ENCODE measurements around the gene MTURN.

Gene MTURN

DNA sequence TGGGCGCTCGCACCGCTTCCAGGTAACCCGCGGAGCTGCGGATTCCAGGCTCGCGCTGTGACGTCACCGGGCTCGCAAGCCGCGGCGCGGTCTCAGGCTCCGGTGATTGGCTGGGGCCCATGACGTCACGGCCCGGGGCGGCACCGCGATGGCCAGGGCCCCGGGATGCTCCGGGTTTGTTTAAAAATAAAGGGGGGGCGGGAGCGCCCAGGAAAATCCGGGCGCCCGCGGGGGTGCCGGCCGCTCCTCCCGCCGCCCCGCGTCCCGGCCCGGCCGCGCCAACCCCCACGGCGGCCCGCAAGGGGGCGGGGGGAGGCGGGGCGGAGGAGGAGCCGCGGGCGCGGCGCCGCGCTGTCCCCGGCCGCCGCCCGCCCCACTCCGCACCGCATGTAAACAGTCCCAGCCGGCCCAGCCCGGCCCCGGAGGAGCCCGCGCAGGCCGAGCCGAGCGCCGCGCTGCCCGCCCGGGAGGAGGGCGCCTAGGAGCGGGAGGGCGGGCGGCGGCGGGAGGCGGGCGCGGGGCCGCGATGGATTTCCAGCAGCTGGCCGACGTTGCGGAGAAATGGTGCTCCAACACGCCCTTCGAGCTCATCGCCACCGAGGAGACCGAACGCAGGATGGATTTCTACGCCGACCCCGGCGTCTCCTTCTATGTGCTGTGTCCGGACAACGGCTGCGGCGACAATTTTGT, at the start of gene MTURN:
MTURN (plus strand) TSS at position 376 of the 690 bp plus-strand sequence; CDS start at position 527, 151 bp downstream.
- TF ChIP-seq, protein P1, sequence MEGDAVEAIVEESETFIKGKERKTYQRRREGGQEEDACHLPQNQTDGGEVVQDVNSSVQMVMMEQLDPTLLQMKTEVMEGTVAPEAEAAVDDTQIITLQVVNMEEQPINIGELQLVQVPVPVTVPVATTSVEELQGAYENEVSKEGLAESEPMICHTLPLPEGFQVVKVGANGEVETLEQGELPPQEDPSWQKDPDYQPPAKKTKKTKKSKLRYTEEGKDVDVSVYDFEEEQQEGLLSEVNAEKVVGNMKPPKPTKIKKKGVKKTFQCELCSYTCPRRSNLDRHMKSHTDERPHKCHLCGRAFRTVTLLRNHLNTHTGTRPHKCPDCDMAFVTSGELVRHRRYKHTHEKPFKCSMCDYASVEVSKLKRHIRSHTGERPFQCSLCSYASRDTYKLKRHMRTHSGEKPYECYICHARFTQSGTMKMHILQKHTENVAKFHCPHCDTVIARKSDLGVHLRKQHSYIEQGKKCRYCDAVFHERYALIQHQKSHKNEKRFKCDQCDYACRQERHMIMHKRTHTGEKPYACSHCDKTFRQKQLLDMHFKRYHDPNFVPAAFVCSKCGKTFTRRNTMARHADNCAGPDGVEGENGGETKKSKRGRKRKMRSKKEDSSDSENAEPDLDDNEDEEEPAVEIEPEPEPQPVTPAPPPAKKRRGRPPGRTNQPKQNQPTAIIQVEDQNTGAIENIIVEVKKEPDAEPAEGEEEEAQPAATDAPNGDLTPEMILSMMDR (IDR thresholded peaks at IDR 0.05; ENCODE audit: low read depth, low read length, missing control alignments) = no peak
- H3K4me3 ChIP-seq (ENCODE audit: low read depth, low read length) = peak within 1 kb of the TSS; percentile 70
- no peak for DNase-seq (ENCODE audit: low read depth)

DNA sequence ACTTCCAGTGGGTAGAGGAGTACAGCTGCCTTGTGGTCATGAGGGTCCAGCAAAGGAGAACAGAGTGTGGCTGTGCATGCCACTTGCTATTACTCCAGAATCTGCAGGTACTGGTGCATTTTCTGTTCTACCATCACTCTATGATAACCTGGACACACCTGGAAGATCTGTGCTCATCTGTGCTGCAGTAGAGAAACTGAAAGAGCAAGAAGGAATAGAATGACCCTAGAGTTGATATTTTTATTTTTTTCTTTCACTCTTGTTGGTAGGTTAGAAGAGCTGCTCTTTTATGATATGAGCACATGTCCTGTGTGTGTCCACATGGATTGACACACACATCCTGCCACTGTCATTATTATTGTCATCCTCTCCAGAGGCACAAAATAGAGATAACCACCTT, 48.3 kb upstream of the MTURN start:
- TF ChIP-seq, protein P1 (IDR thresholded peaks at IDR 0.05; ENCODE audit: low read depth, low read length, missing control alignments) = no peak
- H3K4me3 ChIP-seq (ENCODE audit: low read depth, low read length) = no peak overlapping the region
- DNase-seq (ENCODE audit: low read depth) = no peak

DNA sequence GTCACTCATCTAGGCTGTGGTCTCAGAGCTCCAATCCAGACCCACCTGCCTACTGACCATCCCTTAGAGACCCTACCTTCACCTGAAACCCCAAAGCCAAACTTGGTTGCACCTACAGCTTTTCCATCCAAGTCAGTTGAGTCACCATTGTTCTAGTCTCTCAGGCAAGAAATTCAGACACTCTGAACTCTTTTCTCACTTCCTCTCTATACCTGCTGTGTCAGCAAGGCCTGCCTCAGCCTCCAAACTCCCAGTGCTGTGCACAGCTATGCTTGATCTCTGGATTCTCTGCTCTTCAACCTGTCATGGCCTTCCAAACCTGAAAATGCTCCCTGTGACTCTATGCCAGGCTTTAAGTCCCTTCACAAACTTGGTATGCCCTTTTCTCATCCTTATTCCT, 47.4 kb upstream of the MTURN start:
- H3K4me3 ChIP-seq (ENCODE audit: low read depth, low read length) = no peak overlapping the region
- DNase-seq (ENCODE audit: low read depth) = no peak
- TF ChIP-seq, protein P1 (IDR thresholded peaks at IDR 0.05; ENCODE audit: low read depth, low read length, missing control alignments) = no peak

DNA sequence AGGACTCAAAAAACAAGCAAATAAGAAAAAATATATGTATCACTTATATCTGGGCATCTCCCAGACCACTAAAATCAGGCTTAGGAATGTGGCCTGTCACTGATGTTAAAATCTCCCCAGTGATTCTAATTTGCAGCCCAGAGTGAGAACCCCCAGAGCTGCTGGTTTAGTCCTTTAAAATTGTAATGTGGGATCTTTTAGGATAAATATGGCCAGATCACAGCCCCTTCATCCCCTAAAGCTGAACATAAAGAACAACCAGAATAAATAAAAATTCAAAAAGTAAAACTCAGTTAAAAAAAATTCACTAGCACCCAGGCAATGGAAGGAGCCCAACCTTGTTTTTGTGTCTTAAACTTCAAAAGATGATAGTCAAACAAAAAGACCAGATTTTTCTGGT, 46.4 kb upstream of the MTURN start:
- TF ChIP-seq, protein P1 (IDR thresholded peaks at IDR 0.05; ENCODE audit: low read depth, low read length, missing control alignments) = no peak
- no peak overlapping the region for H3K4me3 ChIP-seq (ENCODE audit: low read depth, low read length)
- DNase-seq (ENCODE audit: low read depth) = no peak

DNA sequence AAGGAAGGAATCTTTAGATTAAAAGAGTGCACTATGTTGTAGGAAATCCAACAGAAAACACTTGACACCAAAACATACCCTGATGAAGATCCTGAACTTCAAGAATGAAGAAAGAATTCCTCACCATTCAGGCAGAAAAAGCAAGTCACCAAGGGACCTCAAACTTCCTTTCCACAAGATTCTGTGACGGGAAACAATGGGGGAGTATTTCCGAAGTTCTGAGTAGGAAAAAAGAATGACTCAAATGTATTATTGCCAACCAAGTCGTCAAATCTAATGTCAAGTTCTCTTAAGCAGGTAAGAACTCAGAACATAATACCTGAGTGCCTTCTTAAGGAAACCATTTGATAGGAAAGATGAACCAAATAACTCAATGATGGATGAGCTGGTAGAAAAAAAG, 44.7 kb upstream of the MTURN start:
- TF ChIP-seq, protein P1 (IDR thresholded peaks at IDR 0.05; ENCODE audit: low read depth, low read length, missing control alignments) = no peak
- DNase-seq (ENCODE audit: low read depth) = no peak
- no peak overlapping the region for H3K4me3 ChIP-seq (ENCODE audit: low read depth, low read length)

DNA sequence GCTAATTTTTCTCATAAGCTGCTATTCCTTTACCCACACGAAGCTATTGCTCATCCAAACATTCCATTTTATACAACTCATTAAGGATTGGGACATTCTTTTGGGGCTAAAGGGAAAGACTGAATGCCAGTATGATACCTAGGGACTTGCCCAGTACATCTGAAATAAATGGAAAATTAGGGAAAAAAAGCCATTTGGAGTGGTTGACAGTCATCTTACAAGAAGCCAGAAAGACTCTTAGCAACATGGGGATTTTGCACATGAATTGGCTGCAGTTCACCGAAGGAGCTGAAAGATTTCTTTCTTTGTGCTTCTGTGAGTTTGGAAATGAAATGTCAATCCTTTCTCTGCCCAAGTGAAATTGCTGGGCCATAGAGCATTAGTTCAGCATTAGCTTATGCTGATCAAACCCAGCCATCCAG, 43.3 kb upstream of the MTURN start:
- no peak for DNase-seq (ENCODE audit: low read depth)
- TF ChIP-seq, protein P1 (IDR thresholded peaks at IDR 0.05; ENCODE audit: low read depth, low read length, missing control alignments) = no peak
- H3K4me3 ChIP-seq (ENCODE audit: low read depth, low read length) = no peak overlapping the region

DNA sequence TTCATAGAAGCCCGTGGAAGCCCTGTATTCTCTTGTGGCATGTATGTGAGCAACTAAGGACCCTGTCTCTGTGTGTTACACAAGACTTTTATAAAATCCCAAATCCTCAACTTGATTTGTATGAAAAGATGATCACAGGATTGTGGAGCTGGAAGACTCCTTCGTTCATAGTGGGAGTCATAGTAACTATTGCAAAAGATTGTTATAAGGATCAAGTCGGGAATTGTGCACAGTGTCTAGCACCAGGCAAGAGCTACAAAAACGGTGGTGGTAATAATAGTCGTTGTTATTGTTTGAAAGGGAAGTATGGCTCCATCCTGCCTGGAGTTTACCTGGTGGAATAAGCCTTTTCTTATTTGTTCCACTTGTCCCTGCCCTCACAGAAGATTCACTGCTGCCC, 42.8 kb upstream of the MTURN start:
- DNase-seq (ENCODE audit: low read depth) = no peak

More for the DNA sequence above, 42.8 kb upstream of the MTURN start:
- H3K4me3 ChIP-seq (ENCODE audit: low read depth, low read length) = no peak overlapping the region
- TF ChIP-seq, protein P1 (IDR thresholded peaks at IDR 0.05; ENCODE audit: low read depth, low read length, missing control alignments) = no peak
